ENCODE measurements around the gene FAM177B. TPM values are rescaled to one million over a fixed set of nuclear protein-coding genes. Genes with fewer than 3 reads are reported as not detected.

FAM177B gene
- total RNA-seq, 4 donors from 2014 or later, result 1.0 to 22.7 TPM; not detected in 2

DNA sequence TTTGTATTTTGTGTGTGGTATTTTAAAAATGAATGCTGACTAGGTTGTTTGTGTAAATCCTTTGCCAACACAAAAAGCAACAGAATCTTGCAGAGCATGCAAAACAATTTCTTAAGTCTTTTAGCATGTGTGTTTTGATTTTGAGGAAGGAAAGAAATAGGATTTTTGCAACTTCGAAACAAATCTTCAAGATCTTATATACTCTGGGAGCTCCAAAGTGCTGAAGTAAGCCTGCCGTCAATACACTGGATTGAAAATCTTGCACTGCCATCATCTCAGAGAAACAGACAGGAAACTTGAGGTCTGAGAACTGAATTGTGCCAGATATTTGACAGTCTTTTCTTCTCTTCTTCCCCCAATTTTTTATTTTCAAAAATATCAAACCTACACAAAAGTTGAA is 48.5 kb downstream of the FAM177B start:
- no peak for DNase-seq (ENCODE audit: low spot score in 2 of 2)
- peaks cover 0 to 32% (median 0%) of the 10 kb centered on the region in 4 donors for H3K4me1 ChIP-seq
- no peaks in the 10 kb centered on the region for H3K27me3 ChIP-seq
- H3K9me3 ChIP-seq, result no peaks in the 10 kb centered on the region
- 34 to 44% methylated on average over 2 of the region's 2 CpGs for WGBS, 2 donors
- no peak overlapping the region for H3K4me3 ChIP-seq
- TF ChIP-seq EP300 (IDR thresholded peaks at IDR 0.05), result peak in 1 of 2 donors; percentile 39
- TF ChIP-seq, protein P1, sequence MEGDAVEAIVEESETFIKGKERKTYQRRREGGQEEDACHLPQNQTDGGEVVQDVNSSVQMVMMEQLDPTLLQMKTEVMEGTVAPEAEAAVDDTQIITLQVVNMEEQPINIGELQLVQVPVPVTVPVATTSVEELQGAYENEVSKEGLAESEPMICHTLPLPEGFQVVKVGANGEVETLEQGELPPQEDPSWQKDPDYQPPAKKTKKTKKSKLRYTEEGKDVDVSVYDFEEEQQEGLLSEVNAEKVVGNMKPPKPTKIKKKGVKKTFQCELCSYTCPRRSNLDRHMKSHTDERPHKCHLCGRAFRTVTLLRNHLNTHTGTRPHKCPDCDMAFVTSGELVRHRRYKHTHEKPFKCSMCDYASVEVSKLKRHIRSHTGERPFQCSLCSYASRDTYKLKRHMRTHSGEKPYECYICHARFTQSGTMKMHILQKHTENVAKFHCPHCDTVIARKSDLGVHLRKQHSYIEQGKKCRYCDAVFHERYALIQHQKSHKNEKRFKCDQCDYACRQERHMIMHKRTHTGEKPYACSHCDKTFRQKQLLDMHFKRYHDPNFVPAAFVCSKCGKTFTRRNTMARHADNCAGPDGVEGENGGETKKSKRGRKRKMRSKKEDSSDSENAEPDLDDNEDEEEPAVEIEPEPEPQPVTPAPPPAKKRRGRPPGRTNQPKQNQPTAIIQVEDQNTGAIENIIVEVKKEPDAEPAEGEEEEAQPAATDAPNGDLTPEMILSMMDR (IDR thresholded peaks at IDR 0.05), result no peak
- H3K36me3 ChIP-seq, result no peaks in the 10 kb centered on the region
- H3K27ac ChIP-seq, result no peak overlapping the region

DNA sequence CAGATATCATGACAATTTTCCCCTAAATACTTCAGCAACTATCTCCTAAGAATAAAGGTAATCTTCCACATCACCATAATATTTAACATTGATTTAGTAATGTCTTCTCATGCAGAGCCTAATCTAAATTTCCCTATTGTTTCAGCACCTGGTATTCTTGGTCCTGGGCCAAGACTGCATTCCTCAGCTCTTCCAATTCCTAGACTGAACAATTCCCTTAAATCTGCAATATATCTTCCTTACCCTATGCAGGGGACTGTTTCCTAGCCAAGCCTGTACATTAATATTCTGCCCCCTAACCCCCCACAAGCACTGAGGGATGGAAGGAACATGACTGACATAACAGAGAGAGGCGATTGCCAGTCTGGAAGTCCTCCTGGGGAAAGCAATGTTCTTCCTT is 49.1 kb downstream of the FAM177B start:
- H3K9me3 ChIP-seq, result no peaks in the 10 kb centered on the region
- no peak for TF ChIP-seq POLR2A (IDR thresholded peaks at IDR 0.05)
- TF ChIP-seq, protein P1 (IDR thresholded peaks at IDR 0.05), result no peak
- no peak for TF ChIP-seq EP300 (IDR thresholded peaks at IDR 0.05)
- DNase-seq (ENCODE audit: low spot score in 2 of 2), result no peak
- no peak overlapping the region for H3K4me3 ChIP-seq
- H3K27ac ChIP-seq, result no peak overlapping the region
- WGBS, 2 donors, result 17 to 50% methylated on average over 1 of the region's 1 CpG
- peaks cover 0 to 32% (median 0%) of the 10 kb centered on the region in 4 donors for H3K4me1 ChIP-seq
- H3K27me3 ChIP-seq, result no peaks in the 10 kb centered on the region
- no peaks in the 10 kb centered on the region for H3K36me3 ChIP-seq

DNA sequence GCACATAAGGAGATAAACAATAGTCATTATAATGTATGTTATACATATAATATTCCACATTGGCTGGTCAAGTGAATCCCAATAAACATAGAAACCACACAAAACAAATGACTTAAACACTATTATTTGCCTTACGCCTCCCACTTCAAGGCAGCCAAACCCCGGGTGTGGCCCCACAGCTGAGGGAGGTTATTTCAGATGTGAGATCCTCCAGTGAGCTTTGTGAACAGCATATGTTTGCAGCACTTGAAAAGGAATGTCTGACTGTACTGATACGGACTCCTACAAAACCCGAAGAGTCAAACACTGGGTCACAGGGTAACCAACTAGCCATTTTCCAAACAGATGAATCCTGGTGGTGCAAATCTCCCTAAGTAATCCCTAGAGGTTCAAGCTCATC is 50.7 kb downstream of the FAM177B start:
- H3K36me3 ChIP-seq, result no peaks in the 10 kb centered on the region
- H3K4me3 ChIP-seq, result no peak overlapping the region
- no peaks in the 10 kb centered on the region for H3K27me3 ChIP-seq
- no peak overlapping the region for H3K27ac ChIP-seq
- peaks cover 0 to 36% (median 0%) of the 10 kb centered on the region in 4 donors for H3K4me1 ChIP-seq
- DNase-seq (ENCODE audit: low spot score in 2 of 2), result no peak
- WGBS, 2 donors, result 50 to 55% methylated on average over 4 of the region's 4 CpGs
- TF ChIP-seq EP300 (IDR thresholded peaks at IDR 0.05), result no peak
- TF ChIP-seq, protein P1 (IDR thresholded peaks at IDR 0.05), result no peak
- H3K9me3 ChIP-seq, result no peaks in the 10 kb centered on the region

DNA sequence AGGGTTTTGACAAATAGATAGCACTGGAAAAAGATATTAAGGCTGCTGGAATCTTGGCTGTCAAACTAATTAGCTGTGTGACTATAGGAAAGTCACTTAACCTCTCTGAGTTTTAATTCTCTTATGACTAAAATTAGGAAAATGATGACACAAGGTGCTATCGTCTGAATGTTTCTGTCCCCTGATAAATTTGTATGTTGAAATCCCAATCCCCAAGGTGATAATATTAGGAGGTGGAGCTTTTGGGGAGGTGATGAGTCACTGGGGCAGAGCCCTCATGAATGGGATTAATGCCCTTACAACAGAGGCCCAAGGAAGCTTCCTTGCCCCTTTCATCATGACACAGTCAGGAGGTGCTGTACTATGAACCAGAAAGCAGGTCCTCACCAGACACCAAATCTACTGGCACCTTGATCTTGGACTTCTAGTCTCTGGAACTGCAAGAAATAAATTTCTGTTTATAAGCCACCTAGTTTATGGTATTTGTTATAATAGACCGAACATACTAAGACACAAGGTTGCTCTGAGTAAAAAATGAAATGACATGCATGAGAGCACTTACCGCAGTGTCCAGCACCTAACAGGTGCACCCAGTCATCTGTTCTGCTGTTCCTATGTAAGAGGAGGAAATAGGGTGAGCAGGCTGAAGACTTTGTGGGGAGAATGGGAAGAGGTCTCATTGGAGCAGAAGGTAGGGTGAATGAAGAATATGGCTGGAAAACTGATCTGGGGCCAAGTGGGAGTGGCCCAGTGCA is 51.6 kb downstream of the FAM177B start:
- no peaks in the 10 kb centered on the region for H3K36me3 ChIP-seq
- no peaks in the 10 kb centered on the region for H3K9me3 ChIP-seq
- DNase-seq (ENCODE audit: low spot score in 2 of 2), result no peak
- WGBS, 2 donors, result 83 to 89% methylated on average over 3 of the region's 3 CpGs
- H3K27ac ChIP-seq, result no peak overlapping the region
- TF ChIP-seq, protein P1 (IDR thresholded peaks at IDR 0.05), result no peak
- no peak for TF ChIP-seq POLR2A (IDR thresholded peaks at IDR 0.05)
- no peak for TF ChIP-seq EP300 (IDR thresholded peaks at IDR 0.05)
- peaks cover 0 to 40% (median 0%) of the 10 kb centered on the region in 4 donors for H3K4me1 ChIP-seq
- H3K27me3 ChIP-seq, result no peaks in the 10 kb centered on the region
- no peak overlapping the region for H3K4me3 ChIP-seq

DNA sequence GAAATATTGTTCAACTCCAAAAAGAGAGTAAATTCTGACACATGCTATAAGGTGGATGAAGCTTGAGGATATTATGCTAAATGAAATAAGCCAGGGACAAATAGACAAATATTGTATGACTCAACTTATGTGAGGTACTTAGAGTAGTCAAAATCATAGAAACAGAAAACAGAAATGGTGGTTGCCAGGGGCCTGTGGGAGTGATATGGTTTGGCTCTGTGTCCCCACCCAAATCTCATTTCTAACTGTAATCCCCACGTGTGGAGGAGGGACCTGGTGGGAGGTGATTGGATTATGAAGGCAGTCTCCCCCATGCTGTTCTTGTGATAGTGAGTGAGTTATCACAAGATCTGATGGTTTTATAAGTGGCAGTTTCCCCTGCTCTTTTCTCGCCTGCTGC is 53.1 kb downstream of the FAM177B start:
- peaks cover 0 to 25% (median 0%) of the 10 kb centered on the region in 4 donors for H3K4me1 ChIP-seq
- no peak overlapping the region for H3K4me3 ChIP-seq
- TF ChIP-seq, protein P1 (IDR thresholded peaks at IDR 0.05), result no peak
- TF ChIP-seq POLR2A (IDR thresholded peaks at IDR 0.05) (no peak), EP300 (IDR thresholded peaks at IDR 0.05) (no peak)
- no peaks in the 10 kb centered on the region for H3K27me3 ChIP-seq
- DNase-seq (ENCODE audit: low spot score in 2 of 2), result no peak
- no peaks in the 10 kb centered on the region for H3K36me3 ChIP-seq
- 78 to 87% methylated on average over 2 of the region's 2 CpGs for WGBS, 2 donors
- no peak overlapping the region for H3K27ac ChIP-seq
- no peaks in the 10 kb centered on the region for H3K9me3 ChIP-seq
